NCI-H2107 treated with DMSO at 0.1 percent for 48 hours (cell line): Measurements from ENCODE around the gene KRT84.
"Not testable (repeated sequence)": the region's sequence is repeated elsewhere in the genome, so short reads cannot be mapped to it uniquely, and the experiment has no call there.

Experiments used
- DNase-seq: peaks from one replicate; lab custom pipeline; 2025; ENCODE audit not compliant: unreplicated experiment; lab: John Stamatoyannopoulos, UW

Gene KRT84

DNA sequence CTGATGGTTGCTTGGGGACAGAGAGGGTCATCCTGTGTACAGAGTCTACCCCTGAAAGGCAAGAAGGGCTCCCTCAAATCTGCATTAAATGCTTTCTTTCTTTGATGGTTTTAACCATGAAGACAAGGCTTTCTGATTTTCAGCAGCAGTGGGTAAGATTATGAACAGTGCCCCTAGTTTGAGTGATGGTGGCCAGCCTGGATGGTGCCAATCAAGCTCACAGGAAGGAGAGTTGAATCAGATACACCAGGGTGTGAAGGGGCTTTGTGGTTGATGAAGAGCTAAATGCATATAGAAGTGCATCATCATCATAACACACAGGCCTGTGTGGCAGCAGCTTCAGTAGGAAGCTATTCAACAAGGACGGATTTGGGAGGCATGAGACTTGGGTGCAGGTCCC is 23.9 kb downstream of the KRT84 start:
- DNase-seq = no peak

DNA sequence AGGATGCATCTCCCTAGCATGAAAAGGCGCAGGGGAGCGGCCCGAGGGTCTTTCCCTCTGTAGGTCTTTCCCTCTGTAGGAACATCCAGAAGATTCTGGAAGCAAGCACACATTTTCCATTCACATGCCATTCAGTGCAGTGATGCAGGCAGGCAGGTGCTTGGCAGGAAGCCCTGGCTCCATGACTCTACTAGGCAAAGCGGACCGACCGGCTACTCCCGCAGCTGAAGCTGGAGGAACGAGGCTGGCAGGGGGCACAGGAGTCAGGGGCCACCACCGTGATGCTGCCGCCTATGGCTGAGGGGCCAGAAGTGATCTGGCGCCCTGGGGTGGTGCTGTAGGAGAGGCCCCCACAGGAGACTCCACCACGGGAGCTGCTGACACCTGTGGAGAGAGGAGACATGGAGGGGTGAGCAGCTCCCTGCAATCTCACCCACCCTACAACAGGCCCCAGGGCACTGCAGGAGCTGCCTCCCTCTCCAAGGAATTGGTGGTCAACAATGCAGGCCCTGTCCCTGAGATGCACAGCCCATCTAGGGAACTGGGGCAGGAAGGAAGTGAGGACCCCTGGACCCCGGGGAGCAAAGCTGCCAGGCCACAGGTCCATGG is 24.7 kb downstream of the KRT84 start:
- DNase-seq = no peak

DNA sequence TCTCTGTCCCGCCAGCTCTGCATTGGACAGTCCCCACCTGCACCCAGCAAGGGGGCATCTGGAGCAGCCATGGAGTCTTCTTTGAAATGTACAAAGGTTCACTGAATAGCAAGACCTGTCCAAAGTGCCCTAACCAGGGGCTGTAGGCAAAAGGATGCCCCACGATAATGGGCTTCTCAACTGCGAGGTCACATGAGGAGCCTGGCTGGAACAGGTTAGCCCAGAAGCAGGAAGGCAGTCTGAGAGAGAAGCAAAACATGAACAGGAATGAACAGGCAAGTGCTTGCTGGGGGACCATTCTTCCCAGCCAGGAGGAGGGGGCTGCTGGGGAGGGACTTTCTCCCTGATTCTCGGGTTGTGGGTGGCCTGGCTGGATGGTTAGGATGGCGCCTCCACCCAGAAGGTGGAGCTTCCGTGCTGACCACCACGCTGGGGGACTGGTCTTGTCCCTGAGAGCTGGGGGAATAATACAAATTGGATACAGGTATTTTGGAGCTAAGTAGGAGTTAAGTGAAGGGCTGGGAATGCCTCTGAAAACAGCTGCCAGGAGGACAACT is 25.3 kb downstream of the KRT84 start:
- no peak for DNase-seq

DNA sequence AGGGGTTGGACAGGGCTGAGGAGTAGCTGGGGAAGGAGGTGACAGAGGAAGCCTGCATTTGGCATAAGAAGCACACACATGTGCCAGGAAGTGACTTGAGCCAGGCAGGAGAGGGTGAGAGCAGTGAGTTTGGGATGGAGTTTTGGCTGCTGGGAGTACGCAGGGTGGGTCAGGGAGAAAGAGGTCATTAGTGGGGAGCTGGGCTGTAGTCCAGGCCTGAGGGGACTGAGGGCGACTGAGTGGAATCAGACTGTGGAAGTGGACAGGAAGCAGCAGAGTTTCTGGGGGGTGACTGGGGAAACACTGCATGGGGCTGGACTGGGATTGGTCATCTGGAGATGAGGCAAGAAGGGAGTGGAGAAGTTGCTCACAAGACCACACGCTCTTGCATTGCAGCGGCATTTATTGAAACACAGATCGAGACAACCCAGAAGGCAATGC is 25.8 kb downstream of the KRT84 start:
- DNase-seq = no peak

DNA sequence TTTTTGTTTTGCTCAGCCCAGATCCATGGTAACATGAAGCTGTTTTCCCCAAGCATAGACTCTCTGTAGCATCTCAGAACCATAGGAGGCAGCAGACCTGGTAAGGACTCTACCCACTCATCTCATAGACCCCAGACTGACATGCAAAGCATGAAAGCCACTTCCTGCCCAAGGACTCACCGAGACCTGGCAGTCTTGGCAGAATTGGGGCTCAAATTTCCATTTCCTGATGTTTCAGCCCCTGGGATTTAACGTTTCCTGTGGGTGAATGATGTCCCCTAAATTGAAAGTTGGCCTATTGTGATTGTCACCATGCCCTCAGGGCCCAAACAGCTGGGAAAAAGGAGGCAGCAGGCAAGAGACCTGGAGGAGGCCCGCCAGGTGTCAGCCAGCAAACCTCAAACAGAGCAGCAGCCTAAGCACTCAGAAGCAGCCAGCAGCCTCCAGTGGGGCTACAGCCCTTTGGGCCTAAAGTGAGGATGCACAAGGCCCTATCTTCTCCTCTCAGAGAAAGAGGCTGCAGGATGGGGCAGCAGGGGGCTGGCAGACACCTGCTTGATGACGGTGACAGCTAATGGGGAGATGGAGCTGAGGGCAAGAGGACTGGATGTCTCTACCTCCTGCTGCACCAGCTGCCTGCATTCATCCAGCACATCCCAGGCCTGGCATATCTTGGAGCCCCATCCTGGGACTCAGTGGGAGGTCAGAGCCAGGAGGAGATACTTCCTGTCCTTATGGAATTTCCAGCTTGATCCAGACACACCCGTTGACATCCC is 26.7 kb downstream of the KRT84 start:
- no peak for DNase-seq

DNA sequence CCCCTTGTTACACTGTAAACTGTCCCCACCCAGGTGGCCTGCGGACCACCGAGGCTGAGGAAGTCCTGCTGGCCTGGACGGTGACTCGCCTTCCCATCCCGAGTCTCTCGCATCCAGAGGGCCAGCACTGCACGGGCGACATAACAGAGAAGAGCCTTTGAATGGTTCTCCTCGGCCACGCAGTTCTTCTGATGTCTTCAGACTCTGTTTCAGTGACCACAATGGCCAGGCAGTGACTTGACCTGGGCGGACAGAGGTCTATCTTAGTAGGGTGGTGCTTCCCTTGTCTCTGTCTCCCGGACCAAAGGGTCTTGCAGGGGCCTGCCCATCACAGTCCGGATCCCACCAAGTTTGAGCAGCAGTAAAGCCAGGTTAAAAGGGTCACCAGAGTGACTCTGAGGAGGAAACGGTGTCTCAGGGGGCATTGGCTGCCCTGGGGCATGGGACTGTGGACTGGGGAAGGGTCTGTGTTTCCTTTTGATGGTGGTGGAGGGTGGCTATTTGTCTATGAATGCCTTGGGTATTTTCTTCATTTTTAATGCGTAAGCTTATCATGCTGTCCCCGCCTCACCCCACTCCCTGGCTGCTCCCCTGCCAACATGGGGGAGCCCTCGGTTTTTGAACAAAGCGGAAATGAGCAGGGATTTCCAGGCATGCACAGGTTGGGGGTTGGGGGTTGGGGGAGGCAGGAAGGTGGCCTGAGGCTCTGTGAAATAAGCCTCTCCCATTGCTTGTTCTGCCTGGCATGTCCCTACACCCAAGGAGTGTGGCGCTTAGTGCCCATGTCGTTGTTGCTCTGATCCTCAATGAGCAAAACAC is 28.5 kb downstream of the KRT84 start:
- no peak for DNase-seq

DNA sequence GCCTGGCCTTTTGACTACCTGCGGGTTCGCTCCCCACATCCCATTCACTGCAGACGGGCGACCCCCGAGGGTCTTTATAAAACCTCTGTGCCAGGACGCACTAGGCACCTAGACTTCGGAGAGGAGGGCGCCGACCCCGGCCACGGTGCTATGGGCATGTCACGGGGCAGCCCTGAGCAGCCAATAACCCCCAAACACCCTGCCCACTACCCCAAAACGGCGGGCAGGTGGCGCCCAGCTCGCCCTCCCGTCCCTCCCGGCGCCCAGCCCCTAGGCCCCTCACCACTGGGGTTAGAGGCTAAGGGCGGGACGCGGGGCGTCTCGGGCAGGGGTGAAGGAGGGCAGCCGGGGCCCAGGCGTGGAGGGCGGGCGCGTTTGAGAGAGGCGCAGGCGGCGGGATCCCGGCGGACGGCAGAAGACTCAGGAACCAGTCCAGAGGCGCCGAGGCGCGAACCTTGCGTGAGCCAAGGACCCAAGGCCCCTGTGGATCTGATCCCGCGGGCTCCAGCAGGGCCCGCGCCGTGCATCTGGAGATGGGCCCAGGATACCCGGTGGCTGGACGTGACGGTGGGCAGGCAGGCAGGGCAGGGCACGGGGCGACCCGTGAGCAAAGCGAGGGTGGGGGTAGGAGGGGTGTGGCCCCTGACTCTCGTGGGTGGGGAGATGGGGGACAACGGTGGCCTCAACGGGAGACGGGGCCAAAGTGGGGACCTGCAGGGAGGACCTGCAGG is 29.3 kb downstream of the KRT84 start:
- no peak for DNase-seq

DNA sequence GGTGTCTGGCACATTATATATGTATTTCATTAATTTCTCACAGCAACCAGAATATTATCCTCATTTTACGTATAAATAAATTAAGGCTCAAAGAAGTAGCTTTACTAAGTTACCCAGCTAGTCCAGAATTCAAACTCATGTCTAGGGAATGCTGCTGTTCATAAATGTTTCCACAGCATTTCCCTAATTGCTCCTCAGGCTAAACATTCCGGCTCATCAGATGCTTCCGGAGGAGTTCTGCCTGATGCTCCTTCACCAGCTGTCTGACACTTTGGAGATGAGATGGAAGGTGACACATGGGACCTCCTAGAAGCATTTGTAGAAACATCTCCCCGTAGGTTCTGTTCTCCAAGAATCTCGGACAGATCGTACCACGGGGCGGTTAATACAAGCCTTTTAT is 30.3 kb downstream of the KRT84 start:
- no peak for DNase-seq

DNA sequence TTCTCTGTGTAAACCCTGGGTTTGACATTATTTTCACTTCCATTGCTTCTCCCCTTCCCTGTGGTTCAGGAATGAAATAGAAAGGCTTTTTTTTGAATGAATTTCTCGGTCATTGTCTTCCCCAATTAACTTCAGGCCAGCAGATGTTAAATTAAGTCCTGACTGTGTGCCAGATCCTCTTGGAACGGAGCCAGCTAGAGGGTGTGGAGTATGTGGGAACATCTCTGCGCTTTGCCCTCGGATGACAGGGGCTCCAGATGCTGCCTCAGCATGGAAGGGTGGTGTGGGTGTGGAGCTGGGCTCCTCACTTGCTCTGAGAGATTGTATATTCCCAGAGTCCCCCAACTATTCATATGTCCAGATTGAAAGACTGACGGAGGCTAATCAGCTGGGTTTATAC is 31.3 kb downstream of the KRT84 start:
- DNase-seq = no peak

DNA sequence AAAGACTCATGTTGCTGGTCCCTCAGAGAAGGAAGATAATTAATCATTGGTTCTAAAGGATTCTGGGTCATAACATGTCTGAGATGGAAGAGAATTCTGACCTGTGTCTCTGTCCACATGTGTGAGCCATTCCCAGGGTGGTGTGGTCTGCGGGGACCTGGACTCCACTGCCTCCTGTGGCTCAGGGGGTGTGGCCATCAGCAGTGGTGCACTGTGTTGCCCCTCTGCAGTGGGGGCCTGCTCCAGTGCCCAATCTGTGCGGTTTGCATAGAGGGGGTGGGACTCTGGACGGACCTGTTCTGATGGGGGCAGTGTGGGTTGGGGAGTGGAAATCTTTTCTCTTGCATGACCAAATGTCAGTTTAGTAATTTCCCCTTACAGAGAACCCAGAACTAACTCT is 31.7 kb downstream of the KRT84 start:
- DNase-seq = no peak

DNA sequence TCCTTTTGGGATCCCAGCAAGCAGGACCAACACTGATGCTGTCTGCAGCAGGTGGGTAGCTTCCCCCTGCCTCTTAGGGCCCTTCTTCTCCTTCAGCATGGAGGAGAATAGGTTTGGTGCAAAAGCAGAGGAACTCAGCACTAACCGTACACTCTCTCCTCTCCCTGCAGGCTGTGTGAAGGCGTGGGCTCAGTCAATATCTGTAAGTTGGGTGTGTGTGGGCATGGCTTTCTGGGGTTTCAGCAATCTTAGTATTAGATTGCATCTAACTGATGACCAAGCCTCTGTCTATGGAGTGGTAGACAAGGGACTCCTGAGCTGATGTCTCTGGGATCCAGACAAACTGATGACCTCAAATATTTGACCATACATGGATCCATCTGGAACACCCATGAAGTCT is 32.5 kb downstream of the KRT84 start:
- no peak for DNase-seq

DNA sequence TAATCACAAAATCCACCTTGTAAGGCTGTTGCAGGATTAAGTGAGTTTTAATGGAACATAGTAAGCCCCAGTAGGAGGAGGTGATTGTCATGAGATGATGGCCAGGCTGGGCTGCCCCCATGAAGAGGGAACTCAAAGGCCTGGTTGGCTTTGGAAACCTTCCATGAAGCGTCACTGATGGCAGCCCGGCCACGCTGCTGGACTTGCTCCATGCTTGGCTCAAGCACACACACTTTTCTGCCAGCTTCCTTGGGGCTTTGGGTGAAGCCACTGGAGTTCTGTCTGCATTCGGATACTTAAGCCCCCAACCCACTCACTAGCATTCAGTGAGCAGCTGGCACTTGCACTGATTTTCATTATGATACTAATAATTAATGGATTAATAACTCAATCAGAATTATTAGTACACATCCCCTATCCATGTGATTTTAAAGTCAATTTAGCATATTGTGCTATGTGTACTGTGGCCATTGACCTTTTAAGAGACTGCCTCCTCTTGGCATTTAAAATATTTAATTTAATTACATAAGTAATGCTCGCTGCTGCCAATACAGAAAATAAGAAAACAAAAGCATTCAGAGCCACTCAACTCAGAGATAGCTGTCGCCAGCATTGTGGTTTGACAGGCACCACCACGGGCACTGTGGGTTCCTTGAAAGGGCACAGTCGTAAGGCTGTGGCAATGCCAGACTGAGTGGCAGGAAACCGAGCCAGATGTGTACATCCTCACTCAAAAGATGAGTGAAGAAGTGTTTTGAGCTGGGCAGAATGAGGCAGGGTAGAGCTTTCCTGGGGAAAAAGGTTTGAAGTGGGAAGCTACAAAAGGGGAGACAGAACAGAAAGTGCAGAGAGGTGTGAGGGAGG is 34.0 kb downstream of the KRT84 start:
- DNase-seq = no peak

DNA sequence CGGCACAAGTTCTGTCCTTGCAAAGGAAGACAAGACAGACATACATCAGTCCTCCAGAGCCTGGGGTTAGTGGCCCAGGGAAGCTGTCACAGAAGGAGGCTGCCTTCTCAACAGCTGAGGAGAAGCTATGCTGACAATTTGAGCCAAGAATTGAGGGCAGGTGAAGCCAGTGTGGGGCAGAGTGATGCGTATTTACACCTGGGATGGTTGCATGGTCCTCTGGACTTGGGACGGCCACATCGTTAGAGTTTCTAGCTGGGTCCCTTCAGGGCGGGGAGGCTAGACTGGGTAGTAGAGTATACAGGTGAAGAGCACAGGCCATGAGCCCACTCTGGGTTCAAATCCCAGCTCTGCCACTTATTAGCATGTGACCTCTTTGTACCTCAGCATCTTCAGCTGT is 34.7 kb downstream of the KRT84 start:
- DNase-seq = no peak

DNA sequence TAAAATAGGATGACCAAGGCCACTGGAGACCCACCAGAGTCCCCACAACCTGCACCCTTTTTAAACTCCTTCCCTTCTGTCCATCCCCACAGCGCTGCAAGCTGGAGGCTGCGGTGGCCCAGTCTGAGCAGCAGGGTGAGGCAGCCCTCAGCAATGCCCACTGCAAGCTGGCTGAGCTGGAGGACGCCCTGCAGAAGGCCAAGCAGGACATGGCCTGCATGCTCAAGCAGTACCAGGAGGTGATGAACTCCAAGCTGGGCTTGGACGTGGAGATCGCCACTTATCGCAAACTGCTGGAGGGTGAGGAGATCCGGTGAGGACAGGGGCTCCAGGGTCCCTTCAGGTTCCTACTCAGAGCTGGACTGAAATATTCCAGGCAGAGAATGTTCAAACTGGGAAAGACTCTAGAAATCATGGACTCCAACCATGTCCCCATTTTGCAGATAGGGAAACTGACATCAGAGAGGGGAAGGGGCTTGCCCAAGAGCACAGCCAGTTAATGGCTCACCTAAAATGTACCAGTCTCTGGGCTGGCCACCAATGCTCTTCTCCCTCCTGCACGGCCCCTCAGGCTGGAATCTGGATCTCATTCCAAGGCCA is 35.3 kb downstream of the KRT84 start:
- no peak for DNase-seq

DNA sequence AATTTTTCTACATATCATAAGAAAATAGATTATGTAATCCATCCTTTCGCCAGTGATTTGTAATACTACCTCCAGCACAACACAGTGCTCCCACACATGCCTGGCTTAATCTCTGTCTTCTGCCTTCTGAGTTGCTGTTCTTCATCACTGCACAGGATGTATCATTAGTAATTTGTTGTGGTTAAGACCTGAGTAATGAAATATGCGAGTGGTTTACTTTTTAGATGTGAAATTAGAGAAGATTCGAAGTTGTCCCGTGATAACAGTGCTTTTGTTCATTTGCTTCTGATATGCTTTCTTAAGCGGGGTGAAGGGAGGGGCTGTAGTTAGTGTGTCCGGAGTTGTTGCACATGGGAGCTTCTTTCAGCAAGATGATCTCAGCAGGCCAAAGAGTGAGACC is 36.3 kb downstream of the KRT84 start:
- no peak for DNase-seq

DNA sequence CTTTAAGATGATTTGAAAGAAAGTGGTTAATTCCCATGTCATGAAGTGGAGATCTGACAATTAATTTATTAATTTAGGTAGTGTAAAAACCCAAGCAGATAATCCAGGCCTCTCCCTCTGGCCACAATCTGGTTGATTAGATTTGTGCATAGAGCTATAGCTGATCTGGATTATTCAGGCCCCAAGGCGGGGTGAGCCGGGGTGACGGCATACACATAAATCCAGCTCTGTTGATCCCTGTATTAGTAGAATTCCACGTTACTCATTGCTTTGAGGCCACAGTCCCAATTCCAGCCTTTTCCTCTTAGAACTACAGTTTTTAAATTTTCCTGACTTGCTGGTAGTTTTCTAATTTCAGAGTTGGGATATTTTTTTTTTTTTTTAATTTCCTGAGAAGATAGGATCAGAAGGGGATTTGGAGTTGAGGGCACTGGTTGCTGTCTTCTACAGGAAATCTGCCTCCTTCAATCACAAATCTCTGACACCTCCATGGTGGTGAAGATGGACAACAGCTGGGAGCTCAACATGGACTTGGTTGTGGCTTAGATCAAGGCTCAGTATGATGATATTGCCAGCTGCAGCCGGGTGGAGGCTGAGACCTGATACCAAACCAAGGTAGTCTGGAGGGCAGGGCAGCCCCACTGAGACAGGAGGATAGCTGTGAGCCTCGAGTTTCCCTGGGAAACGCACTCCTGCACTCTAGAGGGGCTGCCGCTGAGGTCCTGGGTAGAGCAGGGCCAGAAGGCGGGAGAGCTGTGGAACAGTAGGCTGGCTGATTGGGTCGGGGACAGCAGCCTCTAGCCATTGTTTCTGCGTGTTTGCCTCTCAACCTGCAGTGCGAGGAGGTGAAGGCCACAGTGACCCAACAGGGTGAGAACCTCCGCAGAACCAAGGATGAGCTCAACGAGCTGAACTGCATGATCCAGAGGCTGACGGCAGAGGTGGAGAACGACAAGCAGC is 37.6 kb downstream of the KRT84 start:
- DNase-seq = no peak

DNA sequence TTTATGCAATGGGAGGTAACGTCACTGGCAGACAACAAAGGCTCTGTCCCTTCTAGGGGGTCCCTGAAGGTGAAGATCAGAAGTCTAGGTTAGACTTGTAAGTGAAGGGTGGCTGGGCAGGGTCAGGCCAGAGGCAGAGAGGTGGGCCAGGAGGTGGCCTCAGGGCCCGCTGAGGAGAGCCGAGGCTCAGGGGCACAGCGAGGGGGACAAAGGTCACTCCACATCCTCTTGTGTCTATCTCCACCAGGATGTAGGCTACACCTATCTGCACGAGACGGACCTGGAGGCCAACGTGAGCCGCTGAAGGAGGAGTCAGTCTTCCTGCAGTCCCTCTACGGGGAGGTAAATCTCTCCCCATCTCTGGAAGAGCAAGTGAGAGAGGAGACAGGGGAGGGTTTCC is 38.4 kb downstream of the KRT84 start:
- DNase-seq = no peak

DNA sequence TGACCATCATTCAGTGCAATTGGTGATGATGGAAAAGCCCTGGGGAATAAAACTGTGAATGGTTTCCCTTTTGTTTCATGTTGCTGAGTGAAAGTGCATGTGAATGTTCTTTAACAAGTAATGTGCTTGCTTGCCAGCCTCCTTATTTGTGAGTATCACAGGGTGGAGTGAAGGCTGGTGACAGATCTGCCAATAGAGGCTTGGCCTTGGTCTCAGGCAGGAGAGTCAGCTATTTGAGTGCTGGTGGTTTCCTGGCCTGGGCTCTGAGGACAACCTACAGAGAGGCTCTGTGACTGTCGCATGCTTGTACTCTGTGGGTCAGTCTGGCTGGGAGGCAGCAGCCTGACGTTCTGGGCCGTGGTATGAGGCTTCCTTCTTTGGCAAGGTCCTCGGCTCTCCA is 38.9 kb downstream of the KRT84 start:
- DNase-seq = no peak

DNA sequence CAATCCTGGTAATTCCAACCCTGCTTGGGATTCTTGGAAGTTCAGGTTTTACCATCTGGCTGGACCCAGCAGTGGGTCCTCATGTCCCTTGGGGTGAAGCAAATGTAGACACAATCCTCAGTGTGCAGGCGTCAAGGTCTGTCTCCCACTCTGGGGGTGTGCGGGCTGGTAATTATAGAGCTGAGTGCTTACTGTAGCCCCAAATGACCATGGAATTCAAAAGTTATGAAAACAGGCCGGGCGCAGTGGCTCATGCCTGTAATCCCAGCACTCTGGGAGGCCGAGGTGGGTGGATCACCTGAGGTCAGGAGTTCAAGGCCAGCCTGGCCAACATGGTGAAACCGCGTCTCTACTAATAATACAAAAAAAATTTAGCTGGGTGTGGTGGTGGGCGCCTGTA is 40.4 kb downstream of the KRT84 start:
- not testable (repeated sequence) for DNase-seq
